ENCODE measurements around the gene KCTD21.

The KCTD21 gene

DNA sequence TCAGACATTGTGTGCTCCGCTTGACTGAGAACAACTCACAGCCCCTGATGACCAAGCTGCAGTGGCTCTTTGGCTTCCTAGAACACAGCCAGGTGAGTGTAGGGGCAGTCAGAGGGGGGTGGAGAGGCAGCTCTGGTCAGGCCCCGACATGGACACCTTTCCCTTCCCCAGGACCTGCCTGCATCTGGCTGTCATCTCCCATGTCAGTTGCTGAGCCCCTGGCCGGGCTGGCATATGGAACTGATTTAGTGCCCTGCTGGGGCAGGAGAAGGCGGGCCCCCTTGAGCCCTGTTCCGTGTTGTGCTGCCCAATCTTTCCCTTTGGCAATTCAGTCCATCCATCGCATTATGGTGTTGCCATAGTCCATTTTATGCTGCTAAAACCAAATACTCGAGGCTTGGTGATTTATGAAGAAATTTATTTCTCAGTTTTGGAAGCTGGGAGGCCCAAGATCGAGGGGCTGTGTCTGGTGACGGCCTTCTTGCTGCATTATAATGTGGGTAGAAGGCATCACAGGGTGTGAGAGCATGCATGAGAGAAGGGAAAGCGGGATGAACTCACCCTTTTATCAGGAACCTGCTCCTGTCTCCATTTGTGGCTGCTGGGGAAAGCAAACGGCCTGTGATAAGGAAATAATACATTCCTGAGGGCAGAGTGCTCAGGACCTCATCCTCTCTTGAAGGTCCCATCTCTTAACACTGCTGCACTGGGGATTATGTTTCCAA lies 19.3 kb upstream of the KCTD21 start:
- in situ Hi-C loops (cut with HindIII; ENCODE audit: low pct_ligation_motif_present, low pct_unique_long_range_greater_than_20kb, low sequenced_read_pairs), result no loop called here
- no peak for DNase-seq

DNA sequence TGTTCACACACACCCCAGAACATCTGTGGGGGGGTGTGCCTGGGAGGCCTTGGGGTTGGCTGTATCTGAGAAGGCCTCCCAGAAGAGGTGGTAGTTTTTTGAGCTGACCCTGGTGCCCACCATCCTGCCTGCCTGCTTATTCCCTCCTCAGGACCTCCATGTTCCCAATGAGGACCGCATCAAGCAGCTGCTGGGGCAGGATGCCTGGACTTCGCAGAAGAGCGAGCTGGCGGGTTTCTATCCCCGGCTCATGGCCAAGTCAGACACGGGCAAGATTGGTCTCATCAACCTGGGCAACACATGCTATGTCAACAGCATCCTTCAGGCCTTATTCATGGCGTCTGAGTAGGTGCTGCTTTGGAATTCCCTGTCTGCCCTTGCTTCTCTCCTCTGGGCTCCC lies 17.3 kb upstream of the KCTD21 start:
- in situ Hi-C loops (cut with HindIII; ENCODE audit: low pct_ligation_motif_present, low pct_unique_long_range_greater_than_20kb, low sequenced_read_pairs), result no loop called here
- no peak for DNase-seq

DNA sequence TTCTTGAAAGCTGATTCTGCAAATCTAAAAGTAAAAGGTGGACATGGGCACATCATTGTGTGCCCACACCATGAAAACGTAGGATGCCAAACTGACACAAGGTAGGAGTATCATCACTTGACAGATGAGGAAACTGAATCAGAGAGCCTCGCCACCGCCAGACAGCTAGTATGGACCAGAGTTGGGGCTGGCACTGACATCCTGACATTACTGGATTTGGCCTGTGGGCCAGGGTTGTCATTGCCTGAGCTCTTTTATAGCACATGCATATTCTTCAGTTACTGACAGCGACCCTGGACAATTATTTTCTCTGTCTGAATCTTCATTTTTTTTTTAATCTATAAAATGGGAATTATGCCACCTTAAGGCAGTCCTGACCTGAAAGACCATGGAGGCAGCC lies 16.8 kb upstream of the KCTD21 start:
- no peak for DNase-seq
- in situ Hi-C loops (cut with HindIII; ENCODE audit: low pct_ligation_motif_present, low pct_unique_long_range_greater_than_20kb, low sequenced_read_pairs), result no loop called here

DNA sequence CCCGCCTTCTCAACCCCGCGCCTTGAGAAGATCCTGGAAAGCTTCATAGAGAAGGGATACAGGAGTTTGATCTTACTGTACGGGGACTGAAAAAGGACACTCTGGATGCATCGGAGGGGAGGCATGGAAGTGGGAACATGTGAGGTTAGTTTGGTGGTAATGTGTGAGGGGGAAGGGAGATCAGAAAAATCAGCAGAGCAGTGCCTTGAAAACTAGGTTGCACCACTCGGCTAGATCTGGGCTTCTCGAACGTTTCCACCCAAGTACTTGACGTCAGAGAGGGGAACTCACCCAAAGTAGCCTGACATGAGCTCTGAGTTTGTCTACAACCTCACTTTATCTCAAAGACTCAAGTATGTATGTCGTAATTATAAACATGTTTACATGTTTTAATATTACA lies 14.8 kb upstream of the KCTD21 start:
- in situ Hi-C loops (cut with HindIII; ENCODE audit: low pct_ligation_motif_present, low pct_unique_long_range_greater_than_20kb, low sequenced_read_pairs), result no loop called here
- no peak for DNase-seq

DNA sequence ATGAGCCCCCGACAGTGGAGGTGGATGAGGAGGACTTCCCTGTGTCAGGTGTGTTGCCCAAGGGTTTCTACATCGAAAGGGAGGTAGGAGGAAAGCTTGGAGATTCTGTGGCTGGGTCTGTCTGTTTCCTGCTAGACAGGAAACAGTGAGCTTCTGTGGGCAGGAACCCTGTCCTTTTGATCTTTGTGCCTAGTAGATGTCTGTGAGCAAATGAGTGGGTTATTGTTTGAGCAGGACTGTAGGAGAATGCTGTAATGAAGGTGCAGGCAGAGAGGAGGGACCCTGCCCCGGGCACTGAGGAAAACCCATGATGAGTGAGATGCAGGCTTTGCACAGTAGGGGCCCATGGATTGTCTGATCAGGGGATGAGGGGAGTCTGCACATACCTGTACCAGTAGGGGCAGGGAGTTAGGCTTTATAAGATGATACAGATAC lies 14.3 kb upstream of the KCTD21 start:
- in situ Hi-C loops (cut with HindIII; ENCODE audit: low pct_ligation_motif_present, low pct_unique_long_range_greater_than_20kb, low sequenced_read_pairs), result no loop called here

DNA sequence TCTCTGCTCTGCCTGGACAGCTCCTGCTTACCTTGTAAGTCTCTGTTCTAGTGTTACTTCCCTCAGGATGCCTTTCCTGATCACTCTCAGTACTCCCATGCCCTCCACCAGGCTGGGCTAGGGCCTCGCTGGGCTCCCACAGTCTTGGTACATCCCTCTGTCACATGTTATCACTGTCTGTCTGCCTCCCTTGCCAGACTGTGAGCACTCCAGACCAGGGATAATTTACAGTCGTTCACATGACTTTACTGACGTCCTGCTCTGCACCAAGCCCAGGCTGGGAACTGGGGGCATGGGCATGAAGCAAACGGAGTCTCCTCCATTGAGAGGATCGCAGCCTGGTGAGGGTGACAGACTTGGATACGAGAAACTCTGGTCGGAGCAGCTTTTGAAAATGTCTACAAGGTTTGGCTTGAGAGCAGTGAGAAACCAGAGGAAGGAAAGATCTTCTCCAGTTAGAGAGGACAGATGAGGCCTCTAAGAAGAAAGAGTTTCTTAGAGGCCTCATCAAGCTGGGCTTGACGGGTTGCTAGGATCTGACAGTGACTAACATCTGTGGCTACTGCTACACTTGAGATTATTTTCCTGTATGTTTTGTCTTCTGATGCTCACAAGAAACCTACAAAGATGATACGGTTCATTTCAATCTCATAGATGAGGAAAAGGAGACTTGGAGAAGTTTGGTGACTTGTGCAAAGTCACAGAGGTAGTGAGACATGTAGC lies 12.8 kb upstream of the KCTD21 start:
- in situ Hi-C loops (cut with HindIII; ENCODE audit: low pct_ligation_motif_present, low pct_unique_long_range_greater_than_20kb, low sequenced_read_pairs), result no loop called here
- DNase-seq, result no peak

More for the DNA sequence above, 14.3 kb upstream of the KCTD21 start:
- DNase-seq, result no peak

DNA sequence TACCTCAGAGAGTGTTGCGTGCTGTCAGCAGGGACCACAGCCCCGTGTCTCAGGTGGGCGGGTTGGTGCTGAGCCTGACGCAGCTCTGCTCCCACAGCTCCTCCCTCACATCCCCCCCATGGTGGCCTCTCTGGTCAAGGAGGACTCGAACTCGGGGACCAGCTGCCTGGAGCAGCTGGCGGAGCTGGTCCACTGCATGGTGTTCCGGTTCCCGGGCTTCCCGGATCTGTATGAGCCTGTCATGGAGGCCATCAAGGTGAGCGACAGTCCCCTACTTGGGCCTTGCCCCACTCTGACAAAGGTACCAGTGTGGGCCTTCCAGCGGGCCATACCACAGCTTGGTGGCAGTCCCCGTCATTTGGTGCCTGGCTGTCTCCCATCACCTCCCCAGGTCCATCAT lies 12.1 kb upstream of the KCTD21 start:
- in situ Hi-C loops (cut with HindIII; ENCODE audit: low pct_ligation_motif_present, low pct_unique_long_range_greater_than_20kb, low sequenced_read_pairs), result no loop called here
- no peak for DNase-seq

DNA sequence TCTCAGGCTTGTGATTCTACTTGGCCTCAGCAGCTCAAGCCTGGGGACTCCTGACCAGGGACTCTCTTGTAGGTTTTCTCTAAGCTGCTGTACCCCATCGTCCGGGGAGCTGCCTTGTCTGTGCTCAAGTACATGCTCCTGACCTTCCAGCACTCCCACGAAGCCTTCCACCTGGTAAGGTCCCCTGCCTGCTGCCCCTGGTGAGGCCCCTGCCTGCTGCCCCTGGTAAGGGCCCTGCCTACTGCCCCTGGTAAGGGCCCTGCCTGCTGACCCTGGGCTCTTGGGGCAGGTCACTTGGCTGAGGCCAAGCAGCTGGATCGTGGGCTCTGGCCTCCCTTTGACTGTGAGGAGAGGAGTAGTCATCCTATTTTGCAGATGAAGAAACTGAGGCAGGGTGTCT lies 11.6 kb upstream of the KCTD21 start:
- in situ Hi-C loops (cut with HindIII; ENCODE audit: low pct_ligation_motif_present, low pct_unique_long_range_greater_than_20kb, low sequenced_read_pairs), result no loop called here

DNA sequence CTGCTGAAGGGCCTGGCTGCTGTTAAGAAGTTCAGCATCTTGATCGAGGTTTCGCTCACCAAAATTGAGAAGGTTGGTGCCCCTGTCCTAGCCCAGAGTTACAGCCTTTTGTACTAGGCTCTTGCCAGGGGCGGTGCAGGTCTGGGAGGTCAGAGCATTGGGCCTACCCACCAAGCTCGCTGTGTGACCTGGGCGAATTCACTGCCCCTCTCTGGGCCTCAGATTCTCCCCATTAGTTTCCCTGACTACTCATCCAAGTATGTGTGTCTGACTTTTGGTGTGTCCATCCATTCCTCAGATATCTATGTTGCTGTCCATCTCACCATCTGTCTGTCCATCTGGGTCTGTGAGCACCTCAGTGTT lies 11.2 kb upstream of the KCTD21 start:
- in situ Hi-C loops (cut with HindIII; ENCODE audit: low pct_ligation_motif_present, low pct_unique_long_range_greater_than_20kb, low sequenced_read_pairs), result no loop called here
- DNase-seq, result no peak

More for the DNA sequence above, 11.6 kb upstream of the KCTD21 start:
- DNase-seq, result no peak

DNA sequence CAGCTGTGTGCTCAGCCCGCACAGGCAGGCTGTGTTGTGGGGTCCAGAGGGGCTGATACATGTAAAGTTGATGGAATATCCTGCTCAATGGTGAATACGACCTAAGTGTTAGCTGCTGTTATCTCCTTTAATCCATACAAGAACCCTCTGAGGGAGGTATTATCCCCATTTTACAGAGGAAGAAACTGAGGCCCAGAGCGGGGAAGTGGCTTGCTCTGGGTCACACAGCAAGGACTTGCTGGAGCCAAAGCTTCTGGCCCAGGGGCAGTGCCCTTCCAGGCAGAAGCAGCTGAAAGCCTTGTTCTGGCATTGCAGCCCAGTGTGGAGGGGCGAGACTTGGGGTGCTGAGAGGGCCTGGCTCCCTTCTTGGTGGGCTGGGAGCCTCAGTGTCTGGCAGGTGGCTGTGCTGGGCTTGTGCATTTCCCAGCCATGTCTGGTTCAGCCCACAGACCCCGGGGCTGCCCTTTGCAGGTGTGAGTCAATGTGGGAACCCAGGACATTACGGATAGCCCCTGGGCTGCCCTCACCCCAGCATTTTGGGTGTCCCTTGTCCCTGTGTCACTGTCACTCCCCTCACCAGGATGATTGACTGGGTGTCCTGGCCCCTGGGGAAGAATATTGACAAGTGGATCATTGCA lies 10.7 kb upstream of the KCTD21 start:
- in situ Hi-C loops (cut with HindIII; ENCODE audit: low pct_ligation_motif_present, low pct_unique_long_range_greater_than_20kb, low sequenced_read_pairs), result no loop called here
- DNase-seq, result no peak

DNA sequence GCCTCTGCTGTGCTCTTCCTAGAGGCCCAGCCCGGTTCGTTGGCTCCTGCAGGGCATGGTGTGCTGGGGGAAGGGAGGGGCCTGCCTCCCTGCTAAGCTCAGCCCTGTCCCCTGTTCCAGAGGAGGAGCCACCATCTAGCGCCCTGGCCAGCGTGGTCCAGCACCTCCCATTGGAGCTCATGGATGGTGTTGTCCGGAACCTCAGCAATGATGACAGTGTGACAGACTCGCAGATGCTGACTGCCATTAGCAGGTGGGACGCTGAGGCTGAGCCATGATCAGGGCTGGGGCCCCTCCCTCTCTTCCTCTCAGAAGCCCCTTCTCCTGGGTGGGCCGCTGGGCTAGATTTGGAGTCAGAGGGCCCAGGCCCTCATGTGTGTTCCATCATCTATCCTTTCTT lies 9.4 kb upstream of the KCTD21 start:
- no peak for DNase-seq
- in situ Hi-C loops (cut with HindIII; ENCODE audit: low pct_ligation_motif_present, low pct_unique_long_range_greater_than_20kb, low sequenced_read_pairs), result no loop called here

DNA sequence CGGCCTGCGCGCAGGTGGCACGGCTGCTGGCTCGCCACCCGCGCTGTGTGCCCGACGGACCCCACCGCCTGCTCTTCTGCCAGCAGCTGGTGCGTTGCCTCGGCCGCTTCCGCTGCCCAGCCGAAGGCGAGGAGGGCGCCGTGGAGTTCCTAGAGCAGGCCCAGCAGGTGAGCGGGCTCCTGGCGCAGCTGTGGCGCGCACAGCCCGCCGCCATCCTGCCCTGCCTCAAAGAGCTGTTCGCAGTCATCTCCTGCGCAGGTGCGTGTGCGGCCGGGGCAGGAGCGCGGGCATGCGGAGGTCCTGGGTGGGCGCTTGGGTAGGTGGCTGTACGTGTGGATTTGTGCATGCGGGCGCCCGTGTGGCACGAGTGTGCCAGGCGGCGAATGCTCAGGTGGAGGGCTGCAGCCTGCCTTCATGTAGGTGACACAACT lies 8.2 kb upstream of the KCTD21 start:
- DNase-seq, result no peak
- in situ Hi-C loops (cut with HindIII; ENCODE audit: low pct_ligation_motif_present, low pct_unique_long_range_greater_than_20kb, low sequenced_read_pairs), result no loop called here

DNA sequence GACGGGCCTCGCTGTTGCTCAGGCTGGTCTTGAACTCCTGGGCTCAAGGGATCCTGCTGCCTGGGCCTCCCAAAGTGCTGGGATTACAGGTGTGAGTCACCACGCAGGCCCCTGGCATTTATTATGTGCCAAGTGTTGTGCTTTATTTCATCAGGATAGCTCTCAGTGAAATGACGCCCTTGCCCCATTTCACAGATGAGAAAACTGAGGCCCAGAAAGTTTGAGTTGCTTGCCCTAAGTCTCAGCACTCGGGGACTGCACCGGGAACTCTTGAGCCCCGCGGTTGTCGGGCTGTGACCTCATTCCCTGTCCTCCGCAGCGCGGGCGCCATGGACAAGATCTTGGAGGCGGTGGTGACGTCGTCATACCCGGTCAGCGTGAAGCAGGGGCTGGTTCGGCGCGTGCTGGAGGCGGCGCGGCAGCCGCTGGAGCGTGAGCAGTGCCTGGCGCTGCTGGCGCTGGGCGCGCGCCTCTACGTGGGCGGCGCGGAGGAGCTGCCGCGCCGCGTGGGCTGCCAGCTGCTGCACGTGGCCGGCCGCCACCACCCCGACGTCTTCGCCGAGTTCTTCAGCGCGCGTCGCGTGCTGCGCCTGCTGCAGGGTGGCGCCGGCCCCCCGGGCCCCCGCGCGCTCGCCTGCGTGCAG lies 7.6 kb upstream of the KCTD21 start:
- DNase-seq, result no peak
- in situ Hi-C loops (cut with HindIII; ENCODE audit: low pct_ligation_motif_present, low pct_unique_long_range_greater_than_20kb, low sequenced_read_pairs), result no loop called here

DNA sequence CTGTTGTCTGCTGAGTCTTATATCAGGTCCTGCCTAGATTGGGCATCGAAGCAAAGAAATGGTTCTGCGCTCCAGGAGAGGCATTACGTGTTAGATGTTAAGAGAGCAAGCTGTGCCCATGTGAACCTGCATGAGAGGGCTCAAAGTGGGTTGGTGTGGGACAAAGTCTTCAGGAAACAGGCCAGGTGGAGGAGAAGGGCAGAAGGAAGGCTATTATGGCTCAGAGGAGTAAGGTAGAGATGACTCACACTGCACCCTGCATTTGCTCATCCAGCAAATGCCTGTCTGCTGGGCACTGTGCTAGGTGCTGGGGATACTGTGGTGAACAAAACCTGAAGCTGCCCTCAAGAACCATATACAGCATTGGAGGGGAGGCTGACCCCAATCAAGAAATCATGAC lies 6.1 kb upstream of the KCTD21 start:
- in situ Hi-C loops (cut with HindIII; ENCODE audit: low pct_ligation_motif_present, low pct_unique_long_range_greater_than_20kb, low sequenced_read_pairs), result no loop called here
- DNase-seq, result no peak

DNA sequence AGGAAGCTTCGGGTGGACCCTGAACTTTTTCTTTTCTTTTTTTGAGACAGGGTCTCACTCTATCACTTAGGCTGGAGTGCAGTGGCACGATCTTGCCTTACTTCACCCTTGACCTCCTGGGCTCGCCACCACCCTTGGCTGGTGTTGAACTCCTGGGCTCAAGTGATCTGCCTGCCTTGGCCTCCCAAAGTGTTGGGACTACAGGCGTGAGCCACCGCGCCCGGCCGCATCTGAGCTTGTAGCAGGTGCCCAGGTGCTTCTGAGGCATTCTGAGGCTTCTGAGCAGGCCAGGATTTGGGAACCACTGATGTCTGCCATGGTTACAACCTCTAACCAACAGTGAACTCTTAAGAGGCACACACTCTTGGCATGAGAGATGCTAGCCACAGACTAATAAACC lies 5.4 kb upstream of the KCTD21 start:
- in situ Hi-C loops (cut with HindIII; ENCODE audit: low pct_ligation_motif_present, low pct_unique_long_range_greater_than_20kb, low sequenced_read_pairs), result no loop called here
- no peak for DNase-seq

DNA sequence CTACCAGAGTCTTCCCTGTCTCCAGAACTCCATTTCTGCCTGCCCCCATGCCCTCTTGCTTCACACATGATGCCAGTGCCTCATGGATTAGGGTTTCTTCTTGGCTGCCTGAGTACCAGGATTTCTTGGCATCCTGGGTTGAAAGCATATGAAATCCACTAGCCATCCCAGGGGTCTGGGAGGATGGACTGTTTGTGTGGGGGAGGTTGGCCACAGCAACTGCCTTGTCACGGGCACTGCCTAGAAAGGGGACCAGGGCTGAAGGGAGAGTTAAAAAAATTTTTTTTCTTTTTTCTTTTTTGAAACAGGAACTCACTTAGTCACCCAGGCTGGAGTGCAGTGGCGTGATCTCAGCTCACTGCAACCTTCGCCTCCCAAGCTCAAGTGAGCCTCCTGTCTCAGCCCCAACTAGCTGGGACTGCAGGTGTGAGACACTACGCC lies 4.5 kb upstream of the KCTD21 start:
- DNase-seq, result no peak
- in situ Hi-C loops (cut with HindIII; ENCODE audit: low pct_ligation_motif_present, low pct_unique_long_range_greater_than_20kb, low sequenced_read_pairs), result no loop called here

DNA sequence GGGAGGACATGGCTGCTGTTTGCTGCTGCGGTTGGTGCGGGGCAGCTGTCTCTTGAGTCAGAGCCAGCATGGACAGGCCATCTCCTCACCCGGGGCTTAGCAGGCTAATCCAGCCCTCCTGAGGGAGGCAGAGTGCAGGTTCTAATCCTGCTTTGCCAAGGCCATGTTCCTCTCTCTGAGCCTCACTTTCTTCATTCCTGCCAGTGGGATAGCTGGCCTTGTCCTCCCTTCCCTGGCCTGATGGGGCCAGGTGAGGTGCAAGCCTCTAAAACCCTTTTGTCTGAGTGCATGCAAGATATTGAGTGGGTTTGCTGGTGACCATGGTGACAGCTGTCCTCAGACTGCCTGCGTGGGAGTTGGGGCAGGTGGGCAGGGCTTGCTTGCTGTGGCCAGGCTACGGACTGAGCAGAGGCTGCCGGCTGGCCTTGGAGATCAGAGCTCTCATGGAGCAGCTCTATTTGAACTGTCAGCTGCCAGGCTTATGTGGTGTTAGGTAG lies 3.8 kb upstream of the KCTD21 start:
- DNase-seq, result no peak
- in situ Hi-C loops (cut with HindIII; ENCODE audit: low pct_ligation_motif_present, low pct_unique_long_range_greater_than_20kb, low sequenced_read_pairs), result no loop called here

DNA sequence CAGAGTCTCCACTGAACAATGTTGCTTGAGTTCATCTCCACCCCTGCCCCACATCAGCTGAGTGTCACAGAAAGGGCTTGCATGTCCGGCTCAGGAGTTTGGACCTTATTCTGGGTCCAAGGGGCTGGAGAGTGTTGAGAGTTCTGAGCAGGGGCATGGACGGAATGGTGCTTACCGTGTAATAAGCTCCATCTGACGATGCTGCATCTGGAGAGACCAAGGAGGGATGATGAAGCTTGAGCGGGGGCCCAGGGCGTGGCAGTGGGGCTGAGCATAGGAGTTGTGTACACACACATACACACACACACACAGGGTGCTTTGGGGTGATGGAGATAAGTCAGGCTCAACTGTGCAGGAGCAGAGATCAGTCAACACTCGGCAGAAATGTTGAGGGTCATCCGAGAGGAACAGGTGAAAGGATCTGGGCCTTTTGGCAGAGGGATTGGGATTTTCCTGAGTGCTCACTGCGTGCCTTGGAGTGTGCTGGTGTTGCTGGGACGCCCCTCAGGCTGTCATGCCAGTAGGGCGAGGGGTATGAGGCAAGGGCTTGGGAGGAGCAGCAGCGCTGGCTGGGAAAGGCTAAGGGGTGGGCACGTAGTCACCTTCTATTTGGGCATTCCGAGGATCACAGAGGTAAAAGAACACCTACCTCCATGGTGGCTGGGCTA lies 2.6 kb upstream of the KCTD21 start:
- no peak for DNase-seq
- in situ Hi-C loops (cut with HindIII; ENCODE audit: low pct_ligation_motif_present, low pct_unique_long_range_greater_than_20kb, low sequenced_read_pairs), result no loop called here

DNA sequence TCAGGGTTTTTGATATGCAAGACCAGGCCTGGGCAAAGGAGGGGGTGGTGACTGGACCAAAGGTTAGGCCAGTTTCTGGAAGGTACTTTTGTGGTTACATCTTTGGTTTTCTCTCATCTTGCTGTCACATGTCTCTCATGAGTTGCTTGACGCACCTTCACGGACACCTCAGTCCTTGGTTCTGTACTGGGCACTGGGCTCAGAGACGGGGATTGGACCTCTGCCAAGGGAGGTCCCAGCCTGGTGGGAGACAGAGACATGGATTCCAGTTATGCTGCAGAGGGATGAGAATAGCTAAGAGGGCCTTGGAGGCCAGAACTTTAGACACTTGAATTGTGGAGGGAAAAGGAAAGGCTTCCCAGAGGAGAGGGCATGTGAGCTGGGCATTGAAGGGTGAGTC lies 1.9 kb upstream of the KCTD21 start:
- in situ Hi-C loops (cut with HindIII; ENCODE audit: low pct_ligation_motif_present, low pct_unique_long_range_greater_than_20kb, low sequenced_read_pairs), result no loop called here
- no peak for DNase-seq

All from ACHN (cell line).